HCT116 (cell line): Measurements from ENCODE around the gene DYNC2I2. TPM values are rescaled to one million over a fixed set of nuclear protein-coding genes. Genes with fewer than 3 reads are reported as not detected.

Experiments
- ATAC-seq: fragments of 200-7000 bp; cut with Tn5 transposase; 2 replicates; pipeline ENCODE4 v1.9.1; 2020; ENCODE audit warnings: mild to moderate bottlenecking, moderate library complexity
- BruUV-seq: library from RNA; stranded (reverse); fragments of 400-500 nt; replicated peaks from 2 replicates; lab custom pipeline; 2021; lab: Mats Ljungman, UMichigan
- CTCF ChIA-PET: fragments of 300-600 bp; sonication (Branson Sonifier 250); formaldehyde crosslinking; loops from one replicate; lab custom pipeline; 2021; ENCODE audit warnings: antibody characterized with exemption; lab: Charles Lee
- POLR2A ChIA-PET: fragments of 300-600, 350-600 bp; sonication (Branson Sonifier 250); formaldehyde crosslinking; loops from one replicate; lab custom pipeline; 2021; ENCODE audit warnings: antibody characterized with exemption; lab: Charles Lee
- RAD21 ChIA-PET, 2 experiments: fragments of 300-600 bp; sonication (Branson Sonifier 250); formaldehyde crosslinking; loops; one replicate each; lab custom pipeline; 2023; ENCODE audit warnings: low total read pairs in 2 of 2; ENCODE audit not compliant: uncharacterized antibody in 2 of 2, unreplicated experiment in 2 of 2, low non-redundant PET in 1 of 2; lab: Charles Lee
- DNase-seq: peaks from one replicate; pipeline ENCODE4 v3.0.0-alpha.2; 2010; ENCODE audit warnings: low read depth, low spot score
- H2AFZ ChIP-seq: fragments of 200-600 bp; shearing (Covaris generic), sonication (generic); 2 replicates; pipeline ENCODE4 v1.6.1; 2017; ENCODE audit warnings: low read depth, mixed run types, mixed read lengths, antibody characterized with exemption, low read length; ENCODE audit not compliant: poor library complexity, severe bottlenecking
- H3K27ac ChIP-seq: 2 replicates; pipeline ENCODE4 v1.5.1; 2012; ENCODE audit warnings: low read depth, low read length
- H3K27me3 ChIP-seq: fragments of 200-600 bp; sonication (generic); 2 replicates; pipeline ENCODE4 v1.6.1; 2016; ENCODE audit warnings: mixed run types, low read length, mixed read lengths; ENCODE audit not compliant: insufficient read depth
- H3K36me3 ChIP-seq, 2 experiments: fragments of 200-500 bp in 1 of 2; fragments of 200-600 bp in 1 of 2; sonication (Bioruptor generic) in 1 of 2; sonication (generic) in 1 of 2; 2 replicates each; pipeline versions ENCODE4 v1.5.1 to v1.6.1; 2014 to 2016; ENCODE audit warnings: low read length in 2 of 2, inconsistent platforms in 1 of 2, mixed read lengths in 1 of 2, mixed run types in 1 of 2; ENCODE audit not compliant: insufficient read depth in 2 of 2, control insufficient read depth in 1 of 2
- H3K4me1 ChIP-seq, 2 experiments: fragments of 200-600 bp in 1 of 2; sonication (generic) in 1 of 2; 2 replicates each; pipeline versions ENCODE4 v1.5.1 to v1.6.1; 2012 to 2017; ENCODE audit warnings: low read length in 2 of 2, inconsistent platforms in 1 of 2, mild to moderate bottlenecking in 1 of 2, mixed read lengths in 1 of 2, mixed run types in 1 of 2, moderate library complexity in 1 of 2; ENCODE audit not compliant: insufficient read depth in 2 of 2, control insufficient read depth in 1 of 2
- H3K4me2 ChIP-seq: fragments of 200-600 bp; sonication (generic); 2 replicates; pipeline ENCODE4 v1.6.1; 2017; ENCODE audit warnings: mixed run types, low read length, mixed read lengths
- H3K4me3 ChIP-seq, 2 experiments: fragments of 200-600 bp in 1 of 2; sonication (generic) in 1 of 2; replicated peaks in 1 of 2; 2 replicates each; pipeline ENCODE4 v1.5.1; 2011 to 2016; ENCODE audit warnings: low read length in 2 of 2, control low read depth in 1 of 2, low read depth in 1 of 2, mild to moderate bottlenecking in 1 of 2, mixed read lengths in 1 of 2, mixed run types in 1 of 2
- H3K79me2 ChIP-seq: fragments of 200-600 bp; sonication (generic); 2 replicates; pipeline ENCODE4 v1.6.1; 2017; ENCODE audit warnings: mild to moderate bottlenecking, mixed run types, low read length, moderate library complexity, mixed read lengths; ENCODE audit not compliant: insufficient read depth
- H3K9ac ChIP-seq: fragments of 200-600 bp; sonication (generic); 2 replicates; pipeline ENCODE4 v1.6.1; 2016; ENCODE audit warnings: low read length, mixed read lengths
- H3K9me2 ChIP-seq: fragments of 200-600 bp; sonication (generic), shearing (Covaris generic); 2 replicates; pipeline ENCODE4 v1.6.1; 2017; ENCODE audit warnings: mixed run types, mild to moderate bottlenecking, moderate library complexity; ENCODE audit not compliant: insufficient read depth
- H3K9me3 ChIP-seq, 2 experiments: fragments of 200-500 bp in 1 of 2; fragments of 200-600 bp in 1 of 2; sonication (Bioruptor generic) in 1 of 2; sonication (generic) in 1 of 2; 2 replicates each; pipeline ENCODE4 v1.6.1; 2014 to 2017; ENCODE audit warnings: low read length in 2 of 2, mixed read lengths in 2 of 2, inconsistent platforms in 1 of 2, low read depth in 1 of 2, mild to moderate bottlenecking in 1 of 2, mixed run types in 1 of 2, moderate library complexity in 1 of 2; ENCODE audit not compliant: control insufficient read depth in 1 of 2, insufficient read depth in 1 of 2
- H4K20me1 ChIP-seq: fragments of 200-600 bp; sonication (generic), shearing (Covaris generic); 2 replicates; pipeline ENCODE4 v1.6.1; 2017; ENCODE audit warnings: mixed run types, mild to moderate bottlenecking, moderate library complexity; ENCODE audit not compliant: insufficient read depth
- CBX3 ChIP-seq: IDR thresholded peaks from 2 replicates; pipeline ENCODE4 v1.6.1; 2012; ENCODE audit warnings: low read depth
- CEBPB ChIP-seq: IDR thresholded peaks from 2 replicates; pipeline ENCODE4 v1.6.1; 2012; ENCODE audit warnings: low read depth
- EGR1 ChIP-seq: IDR thresholded peaks from 2 replicates; pipeline ENCODE4 v1.6.1; 2012; ENCODE audit warnings: low read depth
- ELF1 ChIP-seq: IDR thresholded peaks from 2 replicates; pipeline ENCODE4 v1.6.1; 2012; ENCODE audit warnings: low read depth, borderline replicate concordance
- POLR2A ChIP-seq: IDR thresholded peaks from 2 replicates; pipeline ENCODE4 v1.7.0; 2011; ENCODE audit warnings: borderline replicate concordance; ENCODE audit not compliant: insufficient read depth, insufficient read length; ENCODE audit errors: extremely low read depth
- POLR2AphosphoS5 ChIP-seq: IDR thresholded peaks from 2 replicates; pipeline ENCODE4 v1.6.1; 2011; ENCODE audit warnings: mild to moderate bottlenecking, low read depth, low read length, moderate library complexity
- RAD21 ChIP-seq: IDR thresholded peaks from 2 replicates; pipeline ENCODE4 v1.6.1; 2012; ENCODE audit warnings: low read depth, mild to moderate bottlenecking
- REST ChIP-seq: IDR thresholded peaks from 2 replicates; pipeline ENCODE4 v1.6.1; 2012; ENCODE audit warnings: low read depth
- SP1 ChIP-seq: IDR thresholded peaks from 2 replicates; pipeline ENCODE4 v1.6.1; 2012; ENCODE audit warnings: low read depth
- YY1 ChIP-seq: IDR thresholded peaks from 2 replicates; pipeline ENCODE4 v1.6.1; 2011; ENCODE audit warnings: low read length, low read depth, moderate library complexity, mild to moderate bottlenecking; ENCODE audit not compliant: insufficient replicate concordance; ENCODE audit errors: extremely low read depth
- ZNF274 ChIP-seq: fragments of 200-500 bp; sonication (Bioruptor generic); IDR thresholded peaks from 2 replicates; pipeline ENCODE4 v1.6.1; 2014; ENCODE audit warnings: mild to moderate bottlenecking, low read depth, low read length, inconsistent platforms
- intact Hi-C: fragments of 100-400 bp; cut with micrococcal nuclease; formaldehyde crosslinking; loops from 2 replicates; pipeline ENCODE4 v1.10.0; 2022
- total RNA-seq: library from RNA; stranded (reverse); gene quantifications from one replicate; pipeline ENCODE4 v1.2.1, GENCODE V29; 2021; ENCODE audit not compliant: unreplicated experiment
- TF ChIP-seq, protein P1 (sequence below): IDR thresholded peaks from 2 replicates; pipeline ENCODE4 v1.6.1; 2011; ENCODE audit warnings: mild to moderate bottlenecking, low read length, moderate library complexity; ENCODE audit not compliant: insufficient replicate concordance; ENCODE audit errors: extremely low read depth
- TF ChIP-seq, protein P2 (sequence below): IDR thresholded peaks from 2 replicates; pipeline ENCODE4 v1.6.1; 2012

The DYNC2I2 gene
- total RNA-seq, 1 experiment from 2014 or later, result 155 TPM

- CTCF ChIA-PET, result no interaction called here
- TF ChIP-seq, protein P1, sequence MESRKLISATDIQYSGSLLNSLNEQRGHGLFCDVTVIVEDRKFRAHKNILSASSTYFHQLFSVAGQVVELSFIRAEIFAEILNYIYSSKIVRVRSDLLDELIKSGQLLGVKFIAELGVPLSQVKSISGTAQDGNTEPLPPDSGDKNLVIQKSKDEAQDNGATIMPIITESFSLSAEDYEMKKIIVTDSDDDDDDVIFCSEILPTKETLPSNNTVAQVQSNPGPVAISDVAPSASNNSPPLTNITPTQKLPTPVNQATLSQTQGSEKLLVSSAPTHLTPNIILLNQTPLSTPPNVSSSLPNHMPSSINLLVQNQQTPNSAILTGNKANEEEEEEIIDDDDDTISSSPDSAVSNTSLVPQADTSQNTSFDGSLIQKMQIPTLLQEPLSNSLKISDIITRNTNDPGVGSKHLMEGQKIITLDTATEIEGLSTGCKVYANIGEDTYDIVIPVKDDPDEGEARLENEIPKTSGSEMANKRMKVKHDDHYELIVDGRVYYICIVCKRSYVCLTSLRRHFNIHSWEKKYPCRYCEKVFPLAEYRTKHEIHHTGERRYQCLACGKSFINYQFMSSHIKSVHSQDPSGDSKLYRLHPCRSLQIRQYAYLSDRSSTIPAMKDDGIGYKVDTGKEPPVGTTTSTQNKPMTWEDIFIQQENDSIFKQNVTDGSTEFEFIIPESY, result no peak
- TF ChIP-seq RAD21 (no peak), CEBPB (no peak), CBX3 (no peak), YY1 (no peak), SP1 (no peak), ZNF274 (no peak), POLR2A (no peak), REST (no peak), ELF1 (no peak), POLR2AphosphoS5 (no peak), EGR1 (no peak)
- TF ChIP-seq, protein P2, sequence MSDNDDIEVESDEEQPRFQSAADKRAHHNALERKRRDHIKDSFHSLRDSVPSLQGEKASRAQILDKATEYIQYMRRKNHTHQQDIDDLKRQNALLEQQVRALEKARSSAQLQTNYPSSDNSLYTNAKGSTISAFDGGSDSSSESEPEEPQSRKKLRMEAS, result no peak
Measured at GRCh38 chr9:128615571-128615970, 41.1 kb downstream of the DYNC2I2 start.

More at GRCh38 chr9:128615571-128615970, 41.1 kb downstream of the DYNC2I2 start:
- intact Hi-C loops, result no loop called here
- Histone ChIP-seq H3K27ac (no peak overlapping the region), H3K27me3 (no peaks in the 10 kb centered on the region), H3K79me2 (no peaks in the 10 kb centered on the region), H3K9me2 (no peaks in the 10 kb centered on the region), H3K4me3 (no peak overlapping the region), H3K9me3 (no peaks in the 10 kb centered on the region), H3K4me1 (no peaks in the 10 kb centered on the region), H3K9ac (no peak overlapping the region), H3K36me3 (peaks cover 52 to 59% of the 10 kb centered on the region in 2 experiments), H2AFZ (no peak overlapping the region), H3K4me2 (no peak overlapping the region), H4K20me1 (no peaks in the 10 kb centered on the region)
- RAD21 ChIA-PET, result no interaction called here
- BruUV-seq, result no TSS peak
- DNase-seq (no peak), ATAC-seq (no peak)
- POLR2A ChIA-PET, result no interaction called here
